Renal pelvis (tissue), 4 donors: Measurements from ENCODE around the gene MAGEB17. TPM values are rescaled to one million over a fixed set of nuclear protein-coding genes. Genes with fewer than 3 reads are reported as not detected.

Experiments
- DNase-seq: peaks from one replicate; pipeline ENCODE4 v3.0.0-alpha.2; 2013
- polyA plus RNA-seq, 3 donors: library from polyadenylated mRNA; unstranded; fragments of 120-200 nt; gene quantifications; one replicate each; pipeline ENCODE4 v1.2.1, GENCODE V29; 2013; ENCODE audit not compliant: insufficient read length in 3 of 3

Gene MAGEB17
- polyA plus RNA-seq, 3 donors = 0.06 to 0.53 (median 0.13) TPM

GRCh38 chrX:16208601-16209000 lies 41.3 kb downstream of the MAGEB17 start:
- DNase-seq = no peak

GRCh38 chrX:16210061-16210460 lies 42.8 kb downstream of the MAGEB17 start:
- no peak for DNase-seq

DNA sequence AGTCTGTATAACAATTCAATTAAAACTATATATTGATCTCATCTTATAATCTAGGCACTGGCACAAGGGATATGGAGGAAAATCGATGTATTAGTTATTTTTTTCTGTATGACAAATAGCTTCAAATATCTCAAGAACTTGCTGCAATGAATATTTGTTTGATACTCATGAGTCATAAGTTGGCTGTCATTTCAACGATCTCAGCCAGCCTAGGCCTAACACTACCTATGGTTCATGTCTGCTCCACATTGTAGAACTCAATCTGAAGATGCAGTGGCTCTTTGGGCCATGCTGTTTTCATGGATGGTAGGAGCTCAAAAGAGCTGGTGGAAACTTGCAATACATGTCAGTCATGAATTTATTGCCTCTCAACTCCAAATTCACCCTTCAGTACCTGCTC lies 44.7 kb downstream of the MAGEB17 start:
- no peak for DNase-seq

- DNase-seq = no peak
Measured at GRCh38 chrX:16212436-16212835, 45.2 kb downstream of the MAGEB17 start.

- DNase-seq = no peak
Measured at GRCh38 chrX:16213961-16214360, 46.7 kb downstream of the MAGEB17 start.

GRCh38 chrX:16215660-16216059 lies 48.4 kb downstream of the MAGEB17 start:
- no peak for DNase-seq

Other genes with a start within 250 kb of the MAGEB17 start
- gene GRPR, start 43.9 kb upstream of the MAGEB17 start, polyA plus RNA-seq = under 1 TPM; 0.24 to 0.29 (median 0.27) TPM